Putamen (tissue), 1 donor: ENCODE results near the gene TSHZ3.

Experiments used
- DNase-seq: peaks from one replicate; pipeline ENCODE4 v3.0.0-alpha.2; 2016; ENCODE audit warnings: low spot score

TSHZ3 gene

GRCh38 chr19:31286491-31286890 is 62.7 kb downstream of the TSHZ3 start:
- DNase-seq = no peak

DNA sequence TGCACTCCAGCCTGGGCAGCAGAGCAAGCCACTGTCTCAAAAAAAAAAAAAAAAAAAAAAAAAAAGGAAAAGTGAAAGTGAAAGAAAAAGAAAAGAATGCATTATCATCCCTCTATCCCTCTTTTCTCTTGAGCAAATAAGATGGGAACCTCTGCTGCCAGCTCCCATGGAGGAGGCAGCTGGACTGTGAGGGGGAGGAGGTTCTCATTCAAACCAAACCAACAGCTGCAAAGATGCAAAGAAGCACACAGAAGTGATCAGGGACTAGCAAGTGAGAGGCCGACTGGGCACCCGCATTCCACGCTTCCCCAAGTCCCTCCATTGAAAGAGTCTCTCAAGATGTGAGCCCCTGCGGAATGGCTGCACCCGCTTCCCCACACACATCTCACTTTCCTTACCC is 63.5 kb downstream of the TSHZ3 start:
- DNase-seq = no peak

GRCh38 chr19:31284621-31285020 is 64.6 kb downstream of the TSHZ3 start:
- no peak for DNase-seq

DNA sequence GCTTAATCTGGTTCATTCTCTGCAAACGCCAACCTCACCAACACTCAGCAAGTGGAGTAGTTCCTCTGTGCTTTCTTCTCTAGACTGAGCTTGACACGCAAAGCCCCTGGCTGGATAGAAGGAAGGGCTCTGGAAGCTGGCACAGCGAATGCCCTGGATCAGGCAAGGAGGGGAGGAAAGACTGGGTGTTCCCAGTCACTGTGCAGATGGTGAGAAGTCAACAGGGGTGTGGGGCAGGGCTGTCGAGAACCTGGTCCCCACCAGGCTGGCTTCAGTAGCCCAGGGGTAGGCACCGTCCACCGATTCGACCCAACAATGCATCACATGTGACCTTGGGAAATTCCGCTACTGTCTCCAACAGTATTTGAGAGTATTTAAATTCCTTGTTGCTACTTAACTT is 65.5 kb downstream of the TSHZ3 start:
- DNase-seq = no peak

DNA sequence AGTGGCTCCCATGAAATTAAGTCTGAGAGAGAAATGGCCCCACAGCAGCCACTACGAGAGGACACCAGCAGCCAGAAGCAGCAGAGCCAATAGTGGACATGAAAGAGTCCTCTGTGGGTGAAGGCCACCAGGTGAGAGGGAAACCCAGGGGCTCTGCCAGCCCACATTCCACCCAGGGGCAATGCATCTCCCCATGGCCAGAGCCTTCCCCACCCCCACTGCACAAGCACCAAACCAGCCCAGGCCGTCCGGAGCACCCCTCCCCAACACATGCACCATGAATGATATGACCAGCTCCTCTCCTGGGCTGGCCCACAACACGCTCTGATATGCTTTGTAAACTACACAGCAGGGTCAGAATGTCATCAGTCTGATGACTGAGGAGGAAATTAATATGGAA is 66.9 kb downstream of the TSHZ3 start:
- no peak for DNase-seq

GRCh38 chr19:31280287-31281006 is 68.8 kb downstream of the TSHZ3 start:
- DNase-seq = no peak

DNA sequence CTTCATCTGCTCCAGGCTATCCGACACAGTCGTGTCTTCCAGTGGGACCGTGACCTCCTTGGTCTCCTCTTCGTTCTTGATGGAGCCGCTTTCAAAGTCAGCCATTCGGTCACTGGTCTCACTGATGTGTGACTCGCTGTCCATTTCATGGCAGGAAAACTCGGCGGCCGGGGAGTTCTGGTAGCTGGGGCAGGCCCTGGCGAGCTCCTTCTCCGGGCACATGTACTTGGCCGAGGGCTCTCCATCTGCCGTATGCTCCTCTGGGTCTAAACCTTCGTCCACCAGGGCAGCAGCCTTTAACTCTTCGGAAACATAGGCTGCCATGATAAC is 69.8 kb downstream of the TSHZ3 start:
- no peak for DNase-seq

DNA sequence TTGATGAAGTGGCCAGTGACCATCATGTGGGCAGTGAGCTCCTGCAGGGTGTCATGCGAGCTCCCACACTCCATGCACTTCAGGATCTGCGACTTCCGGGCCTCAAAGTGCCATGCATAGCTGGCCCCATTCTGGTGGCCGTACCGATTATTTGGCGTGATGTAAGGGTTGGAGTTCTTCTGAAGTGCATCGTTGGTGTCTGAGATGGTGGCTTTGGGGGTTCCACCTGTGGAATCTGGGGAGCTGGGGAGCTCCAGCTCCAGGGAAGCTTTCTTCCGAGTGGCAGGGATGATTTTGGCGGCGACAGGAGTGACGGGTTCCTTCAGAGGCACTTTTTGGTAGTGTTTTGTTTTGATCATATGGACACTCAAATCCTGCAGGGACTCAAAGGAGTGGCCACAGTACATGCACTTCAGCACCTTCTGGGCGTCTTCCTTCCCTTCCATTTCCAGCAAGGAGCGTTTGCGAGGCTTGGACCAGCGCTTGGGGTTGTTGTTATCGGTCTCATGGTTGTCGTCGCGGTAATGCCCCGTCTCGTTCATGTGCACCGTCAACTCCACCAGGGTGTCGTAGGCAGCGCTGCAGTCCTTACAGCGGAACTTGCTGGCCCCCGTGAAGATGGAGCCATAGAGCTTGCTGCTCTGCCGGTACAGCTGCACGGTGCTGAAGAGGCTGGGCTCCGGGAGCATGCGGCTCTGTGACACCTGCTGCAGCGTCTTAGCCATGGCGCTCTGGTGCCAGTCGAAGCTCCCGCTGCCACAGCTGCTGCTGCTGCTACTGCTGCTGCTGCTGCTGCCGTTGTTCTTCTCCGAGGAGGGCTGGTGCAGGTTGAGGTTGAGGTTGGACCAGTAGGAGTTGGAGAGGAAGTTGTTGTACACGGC is 70.4 kb downstream of the TSHZ3 start:
- DNase-seq = no peak

DNA sequence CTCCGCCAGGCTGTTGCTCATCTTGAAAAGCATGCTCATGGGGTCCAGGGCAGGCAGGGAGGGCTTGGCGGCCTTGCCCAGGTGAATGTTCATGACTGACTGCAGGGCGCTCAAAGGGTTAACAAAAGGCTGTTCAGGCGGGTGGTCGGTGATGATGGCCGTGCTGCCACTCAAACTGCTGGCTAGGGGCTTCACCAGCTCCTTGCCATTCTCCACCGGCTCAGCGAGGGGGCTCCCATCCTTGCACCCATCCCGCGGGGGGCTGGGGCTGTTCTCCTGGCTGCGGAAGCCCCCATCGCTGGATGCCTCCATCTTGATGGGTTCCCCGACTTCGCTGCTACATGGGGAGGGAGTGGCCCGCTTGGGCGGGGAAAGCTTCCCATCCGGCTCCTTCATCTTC is 71.7 kb downstream of the TSHZ3 start:
- DNase-seq = no peak

GRCh38 chr19:31276831-31277230 is 72.4 kb downstream of the TSHZ3 start:
- DNase-seq = no peak

GRCh38 chr19:31275068-31275334 is 74.2 kb downstream of the TSHZ3 start:
- no peak for DNase-seq

DNA sequence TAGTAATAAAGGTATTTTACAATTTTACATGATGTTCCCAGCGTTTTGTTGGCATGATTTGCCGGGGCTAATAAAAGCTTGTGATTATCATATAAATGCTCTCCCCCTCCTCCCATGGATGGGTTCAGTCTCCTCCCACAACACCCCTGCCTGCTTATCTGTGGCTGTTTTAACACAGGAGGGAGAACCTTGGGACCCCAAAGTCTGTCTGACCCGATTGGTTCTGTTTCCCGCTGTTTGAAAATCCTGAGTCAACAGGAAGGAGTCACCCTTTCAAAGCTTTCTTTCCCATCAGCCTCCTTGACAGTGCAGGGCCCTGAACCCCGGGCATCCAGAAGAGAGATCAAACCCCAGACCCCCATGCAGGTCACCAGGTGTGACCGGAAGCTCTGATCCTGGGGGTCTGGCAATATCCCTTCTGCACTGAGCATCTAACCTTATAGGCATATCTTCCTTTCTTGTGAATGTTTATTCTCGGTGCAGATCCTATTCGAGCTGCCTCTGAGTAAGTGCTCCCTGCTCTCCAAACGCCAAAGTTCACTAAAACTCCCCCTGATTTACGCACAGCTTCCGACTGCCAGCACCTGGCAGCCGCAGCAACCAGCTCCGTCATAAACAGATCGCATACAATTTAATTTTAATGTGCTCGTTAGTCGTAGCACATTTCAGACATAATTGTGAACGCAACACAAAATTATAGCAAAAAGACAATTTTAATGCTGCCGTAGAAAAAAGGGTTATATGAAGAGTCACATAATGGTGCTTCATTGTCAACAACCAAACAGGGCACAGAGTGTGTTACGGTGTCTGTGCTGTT is 74.8 kb downstream of the TSHZ3 start:
- no peak for DNase-seq

DNA sequence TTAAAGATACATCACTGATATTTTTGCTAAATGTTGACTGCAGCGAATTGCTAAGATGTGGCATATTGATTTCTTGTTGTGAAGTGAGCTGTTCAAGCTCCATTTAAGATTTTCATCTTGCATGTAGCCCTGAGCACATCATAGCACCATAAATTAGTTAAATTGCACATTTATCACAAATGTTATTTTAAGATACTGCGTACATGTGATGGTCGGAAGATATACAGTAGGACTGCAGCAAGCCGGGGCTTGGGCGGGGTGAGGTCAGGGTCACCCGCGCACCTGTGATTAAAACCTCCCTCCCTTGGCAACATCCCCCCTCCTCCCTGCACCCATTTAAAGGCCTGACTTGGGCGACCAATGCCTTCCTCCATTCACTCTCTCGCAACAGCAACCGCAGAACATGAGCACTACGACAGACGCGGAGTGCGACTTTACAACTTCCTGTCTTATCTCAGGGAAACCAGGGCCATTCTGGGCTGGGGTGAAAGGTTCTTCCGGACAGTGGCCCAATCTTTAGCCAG is 76.6 kb downstream of the TSHZ3 start:
- no peak for DNase-seq

DNA sequence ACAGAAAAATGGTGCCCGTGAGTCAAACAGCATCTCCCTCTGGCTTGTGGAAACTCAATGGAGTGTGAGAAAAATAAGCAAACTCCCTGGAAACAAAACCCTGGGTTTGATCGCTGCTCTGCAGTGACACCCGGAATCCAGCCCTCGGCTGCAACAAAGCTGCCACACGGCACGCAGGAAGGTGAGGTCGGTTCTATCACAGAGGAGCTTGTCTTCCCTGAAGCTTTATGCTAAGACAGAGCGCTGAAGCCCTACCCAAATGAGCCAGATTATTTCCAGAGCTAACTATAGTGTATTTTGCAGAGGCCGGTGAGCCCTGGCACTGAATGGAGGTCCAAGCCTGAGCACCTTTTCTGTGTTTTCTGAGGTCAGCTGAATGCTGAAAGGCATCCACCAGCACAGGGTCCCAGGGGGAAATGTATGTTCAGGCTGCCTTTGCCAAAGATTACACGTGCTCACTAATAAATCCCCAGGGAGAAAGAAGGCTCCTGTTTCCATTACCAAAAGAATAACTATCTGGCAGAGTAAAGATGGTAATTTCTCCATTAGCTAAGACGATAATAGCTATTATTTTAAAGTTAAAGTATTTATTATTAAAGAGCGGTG is 77.8 kb downstream of the TSHZ3 start:
- no peak for DNase-seq

DNA sequence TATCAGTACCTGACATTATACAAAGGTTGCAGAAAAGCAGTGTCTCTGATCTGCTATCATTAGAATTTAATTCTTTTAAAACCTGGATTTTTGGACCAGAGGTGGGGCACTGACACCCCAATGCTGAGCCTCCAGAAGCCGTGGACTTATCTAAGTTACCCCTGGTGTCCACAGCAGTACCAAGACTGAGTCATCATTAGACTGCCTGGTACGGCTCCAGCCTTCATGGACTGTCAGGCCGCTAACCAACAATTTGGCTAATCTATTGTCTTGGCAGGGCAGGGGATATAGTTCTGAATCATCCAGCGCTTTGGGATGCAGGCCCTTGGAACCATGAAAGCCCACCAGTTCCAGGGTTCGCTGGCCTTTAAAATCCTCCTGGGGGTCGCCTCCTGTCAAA is 78.3 kb downstream of the TSHZ3 start:
- no peak for DNase-seq

DNA sequence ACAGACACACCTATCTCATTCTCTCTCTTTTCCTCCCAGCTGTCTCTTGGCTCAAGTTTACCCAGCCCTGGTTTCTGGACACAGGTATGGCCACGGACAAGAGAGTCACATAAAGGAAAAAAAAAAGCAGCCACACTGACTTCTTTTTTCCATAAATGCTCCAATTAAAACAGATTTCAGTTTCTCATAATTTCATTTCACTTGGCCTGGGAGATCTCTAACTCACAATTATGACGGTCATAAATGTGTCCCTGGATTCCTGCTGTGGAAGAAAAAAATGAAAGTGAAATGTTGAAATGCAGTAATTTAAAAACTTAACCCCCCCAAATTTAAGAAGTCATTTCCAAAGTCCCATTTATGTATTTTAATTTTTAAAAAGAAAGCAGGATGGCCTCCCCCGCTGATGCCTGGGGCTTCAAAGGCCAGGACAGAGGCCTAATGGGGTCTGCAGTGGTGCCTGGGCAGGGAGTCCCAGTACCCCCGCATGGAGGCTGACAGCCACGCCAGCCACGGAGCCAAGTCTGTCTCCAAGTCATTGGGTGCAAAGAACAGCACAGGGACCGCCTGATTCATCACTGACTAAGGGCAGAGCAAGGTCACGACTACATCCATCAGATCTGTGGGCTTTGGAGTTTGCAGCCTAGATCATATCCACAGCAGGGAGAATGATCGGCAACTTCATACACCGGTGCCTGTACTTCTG is 79.7 kb downstream of the TSHZ3 start:
- no peak for DNase-seq

- no peak for DNase-seq
Observed at GRCh38 chr19:31268751-31269383, 80.4 kb downstream of the TSHZ3 start.

- DNase-seq = no peak
Observed at GRCh38 chr19:31266731-31267130, 82.5 kb downstream of the TSHZ3 start.

GRCh38 chr19:31266196-31266595 is 83.0 kb downstream of the TSHZ3 start:
- no peak for DNase-seq

DNA sequence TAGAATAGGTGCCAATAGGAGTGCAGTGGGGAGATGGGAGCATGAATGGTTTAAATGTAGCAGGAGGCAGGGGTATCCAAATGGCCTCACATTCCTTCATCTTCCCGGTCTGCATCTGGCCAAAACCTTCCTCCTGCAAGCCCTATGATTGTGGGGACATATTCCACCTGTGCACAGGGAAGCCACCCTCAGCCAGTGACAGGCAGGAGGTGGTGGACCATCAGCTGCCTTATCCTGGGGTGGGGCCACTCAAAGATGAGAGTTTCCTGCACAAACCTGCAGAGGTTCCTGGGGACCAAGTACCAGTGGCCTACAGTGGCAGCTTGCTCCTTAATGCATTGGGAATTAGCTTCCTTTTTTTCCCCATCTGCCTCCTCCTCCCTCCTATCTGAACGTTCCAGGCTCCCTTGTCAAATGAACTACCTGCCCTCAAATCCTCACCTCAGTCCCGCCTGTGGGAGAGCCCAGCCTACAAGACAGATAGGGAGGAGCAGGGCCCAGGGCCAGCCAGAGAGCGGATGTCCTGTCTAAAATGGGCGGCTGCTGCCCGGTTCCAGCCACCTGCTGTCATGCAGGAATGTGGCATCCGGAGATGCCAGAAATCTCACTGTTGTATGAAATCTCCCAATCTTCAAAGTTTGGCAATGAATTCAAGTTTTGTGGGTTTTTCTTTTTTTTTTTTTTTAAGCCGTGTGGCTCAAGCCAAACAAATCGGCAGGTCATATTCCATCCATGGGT is 85.0 kb downstream of the TSHZ3 start:
- no peak for DNase-seq

DNA sequence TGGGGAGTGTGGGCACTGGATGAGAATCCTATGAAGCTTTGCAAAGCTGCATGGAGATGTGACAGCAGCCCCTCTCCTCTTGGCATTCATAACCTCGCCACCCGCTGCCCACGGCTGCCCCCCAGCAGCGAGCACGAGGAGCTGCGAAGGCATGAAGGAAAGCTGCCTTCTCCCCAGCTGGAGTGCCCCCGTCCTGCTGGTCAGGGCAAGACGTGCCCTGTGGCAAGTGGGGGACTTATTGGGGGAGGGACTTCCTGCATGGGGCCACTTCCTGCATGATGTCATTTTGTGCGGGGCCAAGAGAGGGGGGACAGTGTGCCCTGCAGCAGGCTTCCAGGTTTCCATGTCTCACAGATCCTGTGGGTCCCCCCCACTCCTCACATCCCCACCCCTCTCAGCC is 85.9 kb downstream of the TSHZ3 start:
- DNase-seq = no peak
